DLD1 (cell line): ENCODE data around the gene CARD9.

ENCODE experiments used
- in situ Hi-C: cut with HindIII; loops from 2 replicates; pipeline ENCODE4 v1.10.0; 2017; ENCODE audit warnings: low sequenced_read_pairs

Gene CARD9

GRCh38 chr9:136351252-136351800 lies 22.1 kb downstream of the CARD9 start:
- in situ Hi-C loops: no loop called here

- in situ Hi-C loops: no loop called here
These were observed 23.9 kb downstream of the CARD9 start for GRCh38 chr9:136349546-136349945.

- in situ Hi-C loops: no loop called here
These were observed 24.8 kb downstream of the CARD9 start for GRCh38 chr9:136348691-136349090.

GRCh38 chr9:136347472-136348256 lies 25.8 kb downstream of the CARD9 start:
- in situ Hi-C loops: no loop called here

GRCh38 chr9:136346927-136347465 lies 26.5 kb downstream of the CARD9 start:
- in situ Hi-C loops: no loop called here

- in situ Hi-C loops: no loop called here
These were observed 27.4 kb downstream of the CARD9 start for GRCh38 chr9:136346157-136346481.

GRCh38 chr9:136345281-136346156 lies 27.9 kb downstream of the CARD9 start:
- in situ Hi-C loops: no loop called here

GRCh38 chr9:136344544-136345280 lies 28.8 kb downstream of the CARD9 start:
- in situ Hi-C loops: no loop called here

GRCh38 chr9:136343884-136344269 lies 29.6 kb downstream of the CARD9 start:
- in situ Hi-C loops: no loop called here

- in situ Hi-C loops: no loop called here
These were observed 30.2 kb downstream of the CARD9 start for GRCh38 chr9:136343121-136343883.

- in situ Hi-C loops: no loop called here
These were observed 31.0 kb downstream of the CARD9 start for GRCh38 chr9:136342181-136343120.

- in situ Hi-C loops: no loop called here
These were observed 31.7 kb downstream of the CARD9 start for GRCh38 chr9:136341769-136342168.

GRCh38 chr9:136341042-136341655 lies 32.3 kb downstream of the CARD9 start:
- in situ Hi-C loops: no loop called here

- in situ Hi-C loops: no loop called here
These were observed 33.0 kb downstream of the CARD9 start for GRCh38 chr9:136340356-136341041.

GRCh38 chr9:136339958-136340310 lies 33.5 kb downstream of the CARD9 start:
- in situ Hi-C loops: no loop called here

GRCh38 chr9:136339173-136339957 lies 34.1 kb downstream of the CARD9 start:
- in situ Hi-C loops: no loop called here

GRCh38 chr9:136338511-136338910 lies 35.0 kb downstream of the CARD9 start:
- in situ Hi-C loops: no loop called here
